Loucy (cell line): ENCODE measurements around the gene GPATCH2L.

Experiments
- CTCF ChIP-seq: fragments of 200-600 bp; sonication (generic); conservative IDR thresholded peaks from 2 replicates; pipeline ENCODE4 v1.5.1; 2014; ENCODE audit warnings: mild to moderate bottlenecking, antibody characterized with exemption, low read length
- EZH2phosphoT487 ChIP-seq: fragments of 200-600 bp; IDR thresholded peaks from 2 replicates; pipeline ENCODE4 v1.6.1; 2018; ENCODE audit warnings: antibody characterized with exemption, mild to moderate bottlenecking, moderate library complexity, borderline replicate concordance

DNA sequence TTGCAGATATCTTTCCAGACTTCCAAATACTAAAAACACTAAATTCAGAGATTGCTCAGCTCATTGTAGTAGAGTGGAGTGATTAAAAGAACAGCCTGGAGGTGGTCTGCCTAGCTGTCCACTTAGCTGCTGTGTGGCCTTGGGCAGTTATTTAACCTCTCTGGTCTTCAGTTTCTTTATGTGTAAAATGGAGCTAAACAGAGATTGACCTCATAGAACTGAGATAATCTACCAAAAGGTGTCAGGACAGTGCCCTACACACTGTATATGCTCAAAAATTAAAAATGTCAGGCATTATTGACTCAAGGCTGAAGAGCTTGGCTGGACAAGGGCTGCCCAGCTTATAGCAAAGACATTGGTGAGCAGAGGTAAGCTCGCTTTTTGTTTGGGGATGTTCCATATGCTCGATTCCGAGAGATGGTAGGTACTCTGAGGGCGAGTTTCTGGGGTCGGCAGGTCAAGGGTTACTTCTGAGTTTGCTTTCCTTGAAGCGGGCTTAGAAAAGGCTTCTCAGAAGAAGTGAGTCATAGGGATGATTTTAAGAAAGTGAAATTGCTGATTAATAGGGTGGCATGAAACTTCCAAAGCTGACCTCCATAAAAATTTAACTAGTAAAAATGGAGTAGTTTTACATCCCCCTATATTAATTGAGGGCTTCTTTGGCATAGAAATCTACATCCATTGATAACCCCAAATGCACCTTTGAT lies 107.5 kb downstream of the GPATCH2L start:
- TF ChIP-seq CTCF (no peak), EZH2phosphoT487 (no peak)
